ENCODE measurements around the gene AATK. TPM values are rescaled to one million over a fixed set of nuclear protein-coding genes. Genes with fewer than 3 reads are reported as not detected.

AATK gene
- total RNA-seq, 1 donor from 2014 or later: 0.62 TPM

- DNase-seq (ENCODE audit: low spot score): no peak
- Mint-ChIP-seq H3K27me3 (ENCODE audit: insufficient read depth) (peaks cover 8% of the 10 kb centered on the region), H3K27ac (no peak overlapping the region), H3K4me3 (no peak overlapping the region), H3K4me1 (ENCODE audit: low read depth) (peaks cover 19% of the 10 kb centered on the region), H3K36me3 (ENCODE audit: low read depth) (no peaks in the 10 kb centered on the region), H3K9me3 (no peaks in the 10 kb centered on the region)
- intact Hi-C loops (cut with micrococcal nuclease): no loop called here
Measured at GRCh38 chr17:81093619-81094508, 72.2 kb downstream of the AATK start.

- H3K27me3 Mint-ChIP-seq (ENCODE audit: insufficient read depth): peaks cover 6% of the 10 kb centered on the region
- intact Hi-C loops (cut with micrococcal nuclease): no loop called here
- H3K27ac Mint-ChIP-seq: no peak overlapping the region
- H3K9me3 Mint-ChIP-seq: no peaks in the 10 kb centered on the region
- DNase-seq (ENCODE audit: low spot score): no peak
- no peaks in the 10 kb centered on the region for H3K36me3 Mint-ChIP-seq (ENCODE audit: low read depth)
- H3K4me3 Mint-ChIP-seq: no peak overlapping the region
- H3K4me1 Mint-ChIP-seq (ENCODE audit: low read depth): peaks cover 19% of the 10 kb centered on the region
Measured at GRCh38 chr17:81092518-81093095, 73.4 kb downstream of the AATK start.

GRCh38 chr17:81091774-81092517 lies 74.1 kb downstream of the AATK start:
- Mint-ChIP-seq H3K27me3 (ENCODE audit: insufficient read depth) (peaks cover 6% of the 10 kb centered on the region), H3K9me3 (no peaks in the 10 kb centered on the region), H3K4me1 (ENCODE audit: low read depth) (peaks cover 19% of the 10 kb centered on the region), H3K36me3 (ENCODE audit: low read depth) (no peaks in the 10 kb centered on the region), H3K4me3 (no peak overlapping the region), H3K27ac (no peak overlapping the region)
- no peak for DNase-seq (ENCODE audit: low spot score)
- intact Hi-C loops (cut with micrococcal nuclease): no loop called here

GRCh38 chr17:81091154-81091553 lies 74.9 kb downstream of the AATK start:
- intact Hi-C loops (cut with micrococcal nuclease): no loop called here
- Mint-ChIP-seq H3K36me3 (ENCODE audit: low read depth) (no peaks in the 10 kb centered on the region), H3K27me3 (ENCODE audit: insufficient read depth) (peaks cover 6% of the 10 kb centered on the region), H3K27ac (no peak overlapping the region), H3K4me1 (ENCODE audit: low read depth) (peaks cover 12% of the 10 kb centered on the region), H3K9me3 (no peaks in the 10 kb centered on the region), H3K4me3 (no peak overlapping the region)
- no peak for DNase-seq (ENCODE audit: low spot score)

- no peak overlapping the region for H3K27ac Mint-ChIP-seq
- H3K9me3 Mint-ChIP-seq: no peaks in the 10 kb centered on the region
- intact Hi-C loops (cut with micrococcal nuclease): no loop called here
- peaks cover 6% of the 10 kb centered on the region for H3K27me3 Mint-ChIP-seq (ENCODE audit: insufficient read depth)
- H3K4me3 Mint-ChIP-seq: no peak overlapping the region
- peaks cover 9% of the 10 kb centered on the region for H3K4me1 Mint-ChIP-seq (ENCODE audit: low read depth)
- no peak for DNase-seq (ENCODE audit: low spot score)
- H3K36me3 Mint-ChIP-seq (ENCODE audit: low read depth): no peaks in the 10 kb centered on the region
Measured at GRCh38 chr17:81090361-81091136, 75.5 kb downstream of the AATK start.

- no peak for DNase-seq (ENCODE audit: low spot score)
- H3K36me3 Mint-ChIP-seq (ENCODE audit: low read depth): no peaks in the 10 kb centered on the region
- H3K9me3 Mint-ChIP-seq: no peaks in the 10 kb centered on the region
- H3K4me3 Mint-ChIP-seq: no peak overlapping the region
- no peaks in the 10 kb centered on the region for H3K27me3 Mint-ChIP-seq (ENCODE audit: insufficient read depth)
- intact Hi-C loops (cut with micrococcal nuclease): no loop called here
- no peak overlapping the region for H3K27ac Mint-ChIP-seq
- no peaks in the 10 kb centered on the region for H3K4me1 Mint-ChIP-seq (ENCODE audit: low read depth)
Measured at GRCh38 chr17:81086789-81087551, 79.1 kb downstream of the AATK start.

- no peaks in the 10 kb centered on the region for H3K9me3 Mint-ChIP-seq
- no peaks in the 10 kb centered on the region for H3K4me1 Mint-ChIP-seq (ENCODE audit: low read depth)
- H3K27me3 Mint-ChIP-seq (ENCODE audit: insufficient read depth): no peaks in the 10 kb centered on the region
- DNase-seq (ENCODE audit: low spot score): no peak
- H3K27ac Mint-ChIP-seq: no peak overlapping the region
- intact Hi-C loops (cut with micrococcal nuclease): no loop called here
- H3K36me3 Mint-ChIP-seq (ENCODE audit: low read depth): no peaks in the 10 kb centered on the region
- H3K4me3 Mint-ChIP-seq: no peak overlapping the region
Measured at GRCh38 chr17:81085420-81085911, 80.6 kb downstream of the AATK start.

GRCh38 chr17:81084680-81085419 lies 81.2 kb downstream of the AATK start:
- H3K4me1 Mint-ChIP-seq (ENCODE audit: low read depth): no peaks in the 10 kb centered on the region
- no peaks in the 10 kb centered on the region for H3K27me3 Mint-ChIP-seq (ENCODE audit: insufficient read depth)
- H3K9me3 Mint-ChIP-seq: no peaks in the 10 kb centered on the region
- no peaks in the 10 kb centered on the region for H3K36me3 Mint-ChIP-seq (ENCODE audit: low read depth)
- no peak overlapping the region for H3K4me3 Mint-ChIP-seq
- no peak overlapping the region for H3K27ac Mint-ChIP-seq
- no peak for DNase-seq (ENCODE audit: low spot score)
- intact Hi-C loops (cut with micrococcal nuclease): no loop called here

- no peaks in the 10 kb centered on the region for H3K27me3 Mint-ChIP-seq (ENCODE audit: insufficient read depth)
- no peak for DNase-seq (ENCODE audit: low spot score)
- no peaks in the 10 kb centered on the region for H3K9me3 Mint-ChIP-seq
- intact Hi-C loops (cut with micrococcal nuclease): no loop called here
- H3K4me3 Mint-ChIP-seq: no peak overlapping the region
- no peaks in the 10 kb centered on the region for H3K4me1 Mint-ChIP-seq (ENCODE audit: low read depth)
- H3K27ac Mint-ChIP-seq: no peak overlapping the region
- H3K36me3 Mint-ChIP-seq (ENCODE audit: low read depth): no peaks in the 10 kb centered on the region
Measured at GRCh38 chr17:81083125-81083765, 82.8 kb downstream of the AATK start.

GRCh38 chr17:81082177-81083073 lies 83.6 kb downstream of the AATK start:
- Mint-ChIP-seq H3K4me3 (no peak overlapping the region), H3K4me1 (ENCODE audit: low read depth) (no peaks in the 10 kb centered on the region), H3K27me3 (ENCODE audit: insufficient read depth) (no peaks in the 10 kb centered on the region), H3K36me3 (ENCODE audit: low read depth) (no peaks in the 10 kb centered on the region), H3K27ac (no peak overlapping the region), H3K9me3 (no peaks in the 10 kb centered on the region)
- intact Hi-C loops (cut with micrococcal nuclease): no loop called here
- no peak for DNase-seq (ENCODE audit: low spot score)
